Neural progenitor cell (in vitro differentiated cells): ENCODE measurements around the gene OR5A2.

ENCODE experiments used
- CTCF ChIP-seq: fragments of 200-600 bp; sonication (generic); IDR thresholded peaks from 2 replicates; pipeline ENCODE4 v1.5.1; 2017; ENCODE audit warnings: antibody characterized with exemption, mild to moderate bottlenecking
- EZH2 ChIP-seq: fragments of 200-600 bp; sonication (generic); IDR thresholded peaks from 2 replicates; pipeline ENCODE4 v1.6.1; 2017; ENCODE audit warnings: antibody characterized with exemption, mild to moderate bottlenecking, moderate library complexity
- EZH2phosphoT487 ChIP-seq: fragments of 200-600 bp; sonication (generic); IDR thresholded peaks from 2 replicates; pipeline ENCODE4 v1.6.1; 2017; ENCODE audit warnings: antibody characterized with exemption

- TF ChIP-seq CTCF: no peak
- no peak for TF ChIP-seq EZH2phosphoT487
- no peak for TF ChIP-seq EZH2
Measured at GRCh38 chr11:59403546-59403945, 22.7 kb downstream of the OR5A2 start.
